Peyer's patch (tissue), 4 donors: ENCODE data around the gene SMG1.

Experiments used
- CTCF ChIP-seq, 6 experiments: fragments of 450-650 bp in 4 of 6; fragments of 200-600 bp in 2 of 6; sonication (generic) in 1 of 6; IDR thresholded peaks; one replicate each; pipeline ENCODE4 v1.5.1; 2017 to 2019; ENCODE audit warnings: antibody characterized with exemption in 6 of 6, mild to moderate bottlenecking in 3 of 6, moderate library complexity in 1 of 6
- POLR2A ChIP-seq, 2 donors: fragments of 450-650 bp; IDR thresholded peaks; one replicate each; pipeline ENCODE4 v1.5.1; 2017; ENCODE audit warnings: antibody characterized with exemption in 2 of 2, mild to moderate bottlenecking in 2 of 2, moderate library complexity in 2 of 2

- TF ChIP-seq CTCF (IDR thresholded peaks at IDR 0.05) = no peak
- no peak for TF ChIP-seq POLR2A (IDR thresholded peaks at IDR 0.05)
These were observed 32.9 kb upstream of the SMG1 start for GRCh38 chr16:18959031-18959505.
